Thyroid gland (tissue), 4 donors: ENCODE results near the gene RASL10A. TPM values are rescaled to one million over a fixed set of nuclear protein-coding genes. Genes with fewer than 3 reads are reported as not detected.

Source experiments
- DNase-seq, 2 donors: peaks; one replicate each; pipeline ENCODE4 v3.0.0-alpha.2; 2019
- H3K27ac ChIP-seq, 3 donors: fragments of 200-600 bp; sonication (generic); 1 replicate in 2 of 3; 2 replicates in 1 of 3; pipeline ENCODE4 v1.5.1; 2016 to 2019; ENCODE audit warnings: mild to moderate bottlenecking in 1 of 3, moderate library complexity in 1 of 3
- H3K27me3 ChIP-seq: fragments of 200-600 bp; sonication (generic); one replicate; pipeline ENCODE4 v1.5.1; 2019
- H3K36me3 ChIP-seq, 2 donors: fragments of 200-600 bp; sonication (generic); one replicate each; pipeline ENCODE4 v1.5.1; 2016 to 2019
- H3K4me1 ChIP-seq, 2 donors: fragments of 200-600 bp; sonication (generic); one replicate each; pipeline ENCODE4 v1.5.1; 2017 to 2019
- H3K4me3 ChIP-seq, 3 donors: fragments of 200-600 bp; sonication (generic); replicated peaks in 1 of 3; 1 replicate in 2 of 3; 2 replicates in 1 of 3; pipeline ENCODE4 v1.5.1; 2016; ENCODE audit warnings: mild to moderate bottlenecking in 1 of 3
- H3K9me3 ChIP-seq: fragments of 200-600 bp; sonication (generic); one replicate; pipeline ENCODE4 v1.5.1; 2017
- POLR2A ChIP-seq, 2 donors: fragments of 450-650 bp; IDR thresholded peaks; one replicate each; pipeline ENCODE4 v1.6.1; 2017; ENCODE audit warnings: antibody characterized with exemption in 2 of 2, mild to moderate bottlenecking in 2 of 2, moderate library complexity in 1 of 2
- WGBS, 2 donors: methylation state at CpG; one replicate each; pipeline ENCODE4 v1.1.5; 2017; 5-methylcytosine and 5-hydroxymethylcytosine counted together
- intact Hi-C: fragments of 100-400 bp; cut with DNase I; formaldehyde crosslinking; loops from one replicate; pipeline ENCODE4 v1.15.1; 2023
- total RNA-seq, 4 donors: library from RNA; depleted of rRNA; stranded (reverse); fragments of >200 nt; gene quantifications; one replicate each; pipeline ENCODE4 v1.2.3, GENCODE V29; 2016
- TF ChIP-seq, protein P1 (sequence below), 6 experiments: fragments of 200-600 bp in 3 of 6; fragments of 450-650 bp in 3 of 6; sonication (generic) in 3 of 6; IDR thresholded peaks; one replicate each; pipeline ENCODE4 v1.5.1; 2016 to 2019; ENCODE audit warnings: antibody characterized with exemption in 6 of 6, mild to moderate bottlenecking in 2 of 6, inconsistent platforms in 1 of 6, moderate library complexity in 1 of 6

RASL10A gene
- total RNA-seq, 4 donors from 2014 or later: 0.67 to 1.7 TPM; not detected in 2

DNA sequence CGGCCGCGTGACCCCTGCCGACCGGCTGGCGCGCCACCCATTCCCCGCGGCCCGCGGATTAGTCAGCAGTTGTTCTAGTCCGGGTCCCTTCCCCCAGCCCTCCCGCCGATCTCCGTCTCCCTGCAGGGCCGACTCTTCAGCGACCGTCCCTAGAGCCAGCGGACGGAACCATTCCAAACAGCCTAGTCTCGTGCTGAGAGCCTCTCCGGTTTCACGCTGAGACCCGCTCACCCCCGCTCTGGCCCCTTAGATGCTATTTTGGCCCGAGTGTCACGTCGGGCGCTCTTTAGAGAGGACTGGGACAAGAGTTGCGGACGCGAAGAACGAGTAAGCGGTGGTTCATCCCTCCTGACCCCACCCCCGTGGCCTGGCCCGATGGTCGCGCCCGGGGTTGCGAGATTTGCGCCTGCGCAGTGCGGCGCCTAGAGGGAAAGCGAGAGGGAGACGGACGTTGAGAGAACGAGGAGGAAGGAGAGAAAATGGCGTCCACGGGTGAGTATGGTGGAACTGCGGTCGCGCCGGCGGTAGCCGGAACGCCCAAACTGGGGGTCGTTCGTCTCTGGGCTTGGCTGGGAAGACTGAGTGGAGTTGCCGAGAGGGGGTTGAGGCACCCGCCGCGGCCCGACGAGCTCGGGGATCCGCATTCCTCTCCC, 47.5 kb downstream of the RASL10A start, which contains the start of the genes EWSR1 and RHBDD3:
TSS of gene EWSR1 (plus strand) at position 411 of the 653 bp plus-strand sequence. CDS start at position 480, 69 bp downstream.
TSS of gene RHBDD3 (minus strand) at position 124 of the 653 bp plus-strand sequence. CDS start 2,355 bp downstream, outside the sequence.
- peaks cover 15 to 20% of the 10 kb centered on the region in 2 donors for H3K36me3 ChIP-seq
- H3K4me1 ChIP-seq: peaks cover 34 to 44% of the 10 kb centered on the region in 2 donors
- WGBS, 2 donors: 0 to 1% methylated on average over 47 to 58 of the region's 67 CpGs
- peak within 1 kb of the TSS; percentile 95 to 98 (median 98) for H3K27ac ChIP-seq
- DNase-seq: peak; percentile 96 to 98
- intact Hi-C loops: no loop called here
- H3K27me3 ChIP-seq: no peaks in the 10 kb centered on the region
- TF ChIP-seq, protein P1, sequence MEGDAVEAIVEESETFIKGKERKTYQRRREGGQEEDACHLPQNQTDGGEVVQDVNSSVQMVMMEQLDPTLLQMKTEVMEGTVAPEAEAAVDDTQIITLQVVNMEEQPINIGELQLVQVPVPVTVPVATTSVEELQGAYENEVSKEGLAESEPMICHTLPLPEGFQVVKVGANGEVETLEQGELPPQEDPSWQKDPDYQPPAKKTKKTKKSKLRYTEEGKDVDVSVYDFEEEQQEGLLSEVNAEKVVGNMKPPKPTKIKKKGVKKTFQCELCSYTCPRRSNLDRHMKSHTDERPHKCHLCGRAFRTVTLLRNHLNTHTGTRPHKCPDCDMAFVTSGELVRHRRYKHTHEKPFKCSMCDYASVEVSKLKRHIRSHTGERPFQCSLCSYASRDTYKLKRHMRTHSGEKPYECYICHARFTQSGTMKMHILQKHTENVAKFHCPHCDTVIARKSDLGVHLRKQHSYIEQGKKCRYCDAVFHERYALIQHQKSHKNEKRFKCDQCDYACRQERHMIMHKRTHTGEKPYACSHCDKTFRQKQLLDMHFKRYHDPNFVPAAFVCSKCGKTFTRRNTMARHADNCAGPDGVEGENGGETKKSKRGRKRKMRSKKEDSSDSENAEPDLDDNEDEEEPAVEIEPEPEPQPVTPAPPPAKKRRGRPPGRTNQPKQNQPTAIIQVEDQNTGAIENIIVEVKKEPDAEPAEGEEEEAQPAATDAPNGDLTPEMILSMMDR (IDR thresholded peaks at IDR 0.05): peak in 1 of 6 experiments; percentile 39
- peak; percentile 67 to 82 for TF ChIP-seq POLR2A (IDR thresholded peaks at IDR 0.05)
- peak within 1 kb of the TSS; percentile 49 to 92 (median 78) for H3K4me3 ChIP-seq
- H3K9me3 ChIP-seq: no peaks in the 10 kb centered on the region

DNA sequence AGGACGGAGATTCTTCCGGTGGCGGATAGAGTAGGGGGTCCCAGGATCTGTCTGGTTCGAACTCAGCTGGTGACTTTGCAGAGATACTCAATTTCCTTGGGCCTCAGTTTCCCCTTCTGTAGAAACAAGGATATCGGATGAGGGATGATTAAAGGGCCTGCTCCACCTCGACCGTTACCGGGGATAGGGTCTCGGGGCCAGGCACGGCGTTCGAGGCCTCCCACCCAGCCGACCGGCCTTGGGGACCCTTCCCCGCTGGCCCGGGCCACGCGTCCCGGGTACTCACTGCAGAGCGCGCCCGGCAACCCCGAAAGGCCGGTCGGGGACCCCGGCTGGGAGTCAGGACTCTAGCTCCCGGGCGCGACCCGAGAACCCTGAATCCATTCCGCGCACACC, 48.0 kb downstream of the RASL10A start:
- no peaks in the 10 kb centered on the region for H3K27me3 ChIP-seq
- H3K36me3 ChIP-seq: peaks cover 10 to 15% of the 10 kb centered on the region in 2 donors
- peak overlapping the region; percentile 95 to 98 (median 98) for H3K27ac ChIP-seq
- WGBS, 2 donors: 0% methylated on average over 9 to 21 of the region's 32 CpGs
- no peak for DNase-seq
- TF ChIP-seq POLR2A (IDR thresholded peaks at IDR 0.05): peak in 1 of 2 donors; percentile 21
- TF ChIP-seq, protein P1 (IDR thresholded peaks at IDR 0.05): peak in 1 of 6 experiments; percentile 8
- intact Hi-C loops: no loop called here
- H3K4me1 ChIP-seq: peaks cover 32 to 40% of the 10 kb centered on the region in 2 donors
- H3K9me3 ChIP-seq: no peaks in the 10 kb centered on the region
- peak overlapping the region; percentile 49 to 92 (median 78) for H3K4me3 ChIP-seq

- 25 to 36% methylated on average over 7 to 11 of the region's 13 CpGs for WGBS, 2 donors
- no peak for DNase-seq
- TF ChIP-seq, protein P1 (IDR thresholded peaks at IDR 0.05): no peak
- no peak for TF ChIP-seq POLR2A (IDR thresholded peaks at IDR 0.05)
- Histone ChIP-seq H3K36me3 (peaks cover 7 to 13% of the 10 kb centered on the region in 2 donors), H3K27me3 (no peaks in the 10 kb centered on the region), H3K4me3 (peak overlapping the region; percentile 49 to 92 (median 78)), H3K4me1 (peaks cover 32 to 33% of the 10 kb centered on the region in 2 donors), H3K27ac (peak overlapping the region; percentile 95 to 98 (median 98)), H3K9me3 (no peaks in the 10 kb centered on the region)
- intact Hi-C loops: no loop called here
Observed at GRCh38 chr22:29266564-29267461, 48.7 kb downstream of the RASL10A start.

GRCh38 chr22:29265929-29266328, 49.6 kb downstream of the RASL10A start:
- no peak overlapping the region for H3K4me3 ChIP-seq
- no peak for DNase-seq
- H3K27me3 ChIP-seq: no peaks in the 10 kb centered on the region
- intact Hi-C loops: no loop called here
- WGBS, 2 donors: 60 to 72% methylated on average over 4 of the region's 4 CpGs
- no peak overlapping the region for H3K27ac ChIP-seq
- peaks cover 24% of the 10 kb centered on the region in 2 donors for H3K4me1 ChIP-seq
- H3K36me3 ChIP-seq: peaks cover 7 to 13% of the 10 kb centered on the region in 2 donors
- H3K9me3 ChIP-seq: no peaks in the 10 kb centered on the region
- no peak for TF ChIP-seq POLR2A (IDR thresholded peaks at IDR 0.05)
- TF ChIP-seq, protein P1 (IDR thresholded peaks at IDR 0.05): no peak
